ENCODE measurements around the gene PDLIM7.

PDLIM7 gene

GRCh38 chr5:177455036-177455660 lies 42.3 kb downstream of the PDLIM7 start:
- peak; percentile 83 for DNase-seq

- DNase-seq = peak; percentile 93
Observed at GRCh38 chr5:177454397-177455035, 42.9 kb downstream of the PDLIM7 start.

GRCh38 chr5:177453852-177454396 lies 43.5 kb downstream of the PDLIM7 start:
- no peak for DNase-seq

GRCh38 chr5:177452688-177453638 lies 44.4 kb downstream of the PDLIM7 start:
- DNase-seq = no peak

DNA sequence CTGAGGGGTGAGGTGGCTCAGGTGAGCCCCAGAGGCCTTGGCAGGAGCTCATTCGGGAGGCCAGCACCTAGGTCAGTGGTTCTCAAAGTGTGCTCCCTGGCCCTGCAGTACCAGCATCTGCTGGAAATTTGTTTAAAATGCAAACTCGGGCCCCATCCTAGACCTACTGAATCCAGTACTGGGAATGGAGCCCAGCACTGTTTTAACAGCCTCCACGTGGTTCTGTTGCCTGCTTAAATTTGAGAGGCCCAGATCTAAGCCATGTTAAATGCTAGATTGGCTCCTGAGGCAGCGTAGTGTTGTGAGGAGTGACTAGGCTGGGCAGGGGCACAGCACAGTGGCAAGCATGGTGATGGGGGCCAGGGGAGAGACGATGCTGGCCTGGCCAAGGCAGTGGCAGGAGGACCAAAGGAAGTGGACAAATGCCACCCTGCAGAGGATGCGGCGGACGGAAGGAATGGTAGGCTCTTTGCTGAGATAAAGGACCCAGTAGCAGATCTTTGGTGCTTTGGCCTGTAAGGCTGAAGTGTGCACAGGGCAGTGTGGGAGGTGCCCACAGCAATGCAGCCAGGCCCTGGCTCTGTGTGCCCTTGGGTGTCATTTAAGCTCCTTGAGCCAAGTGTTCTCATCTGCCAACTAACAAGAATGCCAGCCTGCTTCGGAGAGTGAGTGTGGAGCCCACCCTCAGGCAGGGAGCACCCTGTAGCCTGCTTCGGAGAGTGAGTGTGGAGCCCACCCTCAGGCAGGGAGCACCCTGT lies 46.6 kb downstream of the PDLIM7 start:
- DNase-seq = no peak

DNA sequence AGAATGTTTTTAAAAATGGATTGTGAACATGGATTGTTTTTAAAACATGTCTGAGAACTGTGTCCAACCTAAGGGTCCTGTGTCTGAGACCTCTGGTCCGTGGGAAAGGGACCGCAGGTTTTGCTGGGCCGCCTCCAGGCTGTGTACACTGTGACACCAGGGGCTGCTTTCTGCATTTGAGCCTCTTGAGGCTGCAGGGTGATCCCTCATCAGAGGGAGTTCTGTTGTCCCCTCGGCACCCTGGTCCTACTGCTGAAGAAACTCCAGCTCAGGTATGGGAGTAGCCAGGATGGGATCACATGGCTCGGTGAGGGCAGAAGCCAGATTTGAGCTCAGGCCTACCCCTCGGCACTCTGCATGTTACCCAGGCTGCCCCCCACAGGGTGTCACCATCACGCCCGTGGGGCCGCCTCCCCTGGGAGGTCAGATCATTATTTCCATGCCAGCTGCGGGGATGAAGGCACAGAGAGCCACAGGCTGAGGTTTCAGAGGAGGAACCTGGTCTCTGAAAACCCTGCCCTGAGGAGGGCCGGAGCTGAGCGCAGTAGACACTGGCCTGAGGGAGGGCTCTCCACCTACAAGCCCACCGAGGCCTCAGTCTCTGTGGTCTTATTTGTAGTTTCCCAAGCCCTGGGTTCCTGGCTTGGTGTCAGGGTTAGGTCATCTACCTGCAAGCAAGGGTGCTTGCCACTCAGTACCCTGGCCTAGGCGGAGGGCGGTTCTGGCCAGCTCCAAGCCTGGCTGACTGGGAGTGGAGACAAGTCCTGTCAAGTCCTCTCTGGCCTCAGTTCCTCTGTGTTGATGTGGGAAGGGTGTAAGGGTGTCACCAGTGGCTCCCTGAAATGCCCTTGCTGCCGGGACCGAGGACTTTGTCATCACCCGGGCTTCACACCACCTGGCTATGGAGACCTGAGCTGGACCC lies 48.0 kb downstream of the PDLIM7 start:
- DNase-seq = no peak

DNA sequence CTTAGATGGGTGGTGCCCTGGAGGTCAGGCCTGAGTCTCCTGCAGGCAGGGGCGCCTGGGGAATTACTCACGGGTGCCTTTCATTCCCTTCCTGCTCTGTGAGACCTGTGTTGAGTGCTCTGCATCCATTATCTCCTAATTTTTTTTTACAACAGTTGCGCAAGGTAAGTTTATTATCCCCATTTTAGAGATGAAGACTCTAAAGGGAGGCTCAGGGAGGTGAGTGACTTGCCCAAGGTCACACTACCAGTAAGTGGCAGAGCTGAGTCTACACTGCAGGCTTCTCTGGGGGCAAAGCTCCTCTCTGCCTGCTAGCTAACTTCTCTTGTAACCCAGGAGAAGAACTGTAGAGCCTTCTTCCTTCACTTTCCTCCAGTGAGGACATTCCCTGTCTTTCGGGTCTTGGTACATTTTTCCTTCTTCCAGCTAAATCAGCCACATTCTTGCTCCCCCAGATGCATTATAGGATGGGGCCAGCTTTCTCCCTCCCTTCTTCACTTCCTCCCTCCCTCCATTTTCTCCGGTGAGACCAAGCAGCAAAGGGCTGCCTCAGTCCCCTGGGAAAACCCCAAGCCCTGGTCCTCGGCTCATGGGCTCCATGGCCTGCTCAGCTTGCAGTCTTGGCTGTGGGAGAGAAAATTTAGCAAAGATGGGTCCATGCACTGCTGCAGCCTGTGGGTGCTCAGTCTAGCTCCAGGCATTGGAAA lies 49.0 kb downstream of the PDLIM7 start:
- no peak for DNase-seq

DNA sequence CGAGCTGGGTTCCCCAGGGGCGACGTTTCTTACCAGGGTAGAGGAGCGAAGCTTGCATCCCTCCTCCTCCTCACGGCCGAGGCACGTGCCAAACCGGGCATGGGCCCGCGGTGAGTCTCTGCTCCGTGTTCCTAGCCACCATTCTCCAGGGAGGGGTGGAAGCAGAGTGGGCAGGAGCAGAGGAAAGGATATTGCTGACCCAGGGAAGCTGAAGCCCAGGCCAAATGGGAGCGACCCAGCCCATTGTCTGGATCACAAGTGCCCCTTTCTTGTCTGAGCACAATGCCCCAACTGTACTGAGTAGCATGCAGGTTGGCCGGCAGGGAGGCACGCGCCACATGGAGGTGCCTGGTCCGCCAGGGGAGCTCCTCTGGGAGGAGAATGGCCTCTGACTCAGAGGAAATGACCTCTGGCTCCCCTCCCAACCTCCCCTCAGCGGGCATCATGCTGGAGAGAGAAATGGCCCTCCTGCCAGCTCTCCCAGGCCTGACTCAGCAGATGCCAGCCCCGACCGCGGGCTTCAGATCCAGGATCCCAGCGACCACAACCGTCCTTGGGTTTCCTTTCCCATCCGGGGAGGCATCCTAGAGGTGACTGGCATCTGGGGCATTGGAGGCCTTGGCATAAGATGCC lies 49.7 kb downstream of the PDLIM7 start:
- peak; percentile 47 for DNase-seq

GRCh38 chr5:177447066-177447610 lies 50.3 kb downstream of the PDLIM7 start:
- DNase-seq = peak; percentile 60

DNA sequence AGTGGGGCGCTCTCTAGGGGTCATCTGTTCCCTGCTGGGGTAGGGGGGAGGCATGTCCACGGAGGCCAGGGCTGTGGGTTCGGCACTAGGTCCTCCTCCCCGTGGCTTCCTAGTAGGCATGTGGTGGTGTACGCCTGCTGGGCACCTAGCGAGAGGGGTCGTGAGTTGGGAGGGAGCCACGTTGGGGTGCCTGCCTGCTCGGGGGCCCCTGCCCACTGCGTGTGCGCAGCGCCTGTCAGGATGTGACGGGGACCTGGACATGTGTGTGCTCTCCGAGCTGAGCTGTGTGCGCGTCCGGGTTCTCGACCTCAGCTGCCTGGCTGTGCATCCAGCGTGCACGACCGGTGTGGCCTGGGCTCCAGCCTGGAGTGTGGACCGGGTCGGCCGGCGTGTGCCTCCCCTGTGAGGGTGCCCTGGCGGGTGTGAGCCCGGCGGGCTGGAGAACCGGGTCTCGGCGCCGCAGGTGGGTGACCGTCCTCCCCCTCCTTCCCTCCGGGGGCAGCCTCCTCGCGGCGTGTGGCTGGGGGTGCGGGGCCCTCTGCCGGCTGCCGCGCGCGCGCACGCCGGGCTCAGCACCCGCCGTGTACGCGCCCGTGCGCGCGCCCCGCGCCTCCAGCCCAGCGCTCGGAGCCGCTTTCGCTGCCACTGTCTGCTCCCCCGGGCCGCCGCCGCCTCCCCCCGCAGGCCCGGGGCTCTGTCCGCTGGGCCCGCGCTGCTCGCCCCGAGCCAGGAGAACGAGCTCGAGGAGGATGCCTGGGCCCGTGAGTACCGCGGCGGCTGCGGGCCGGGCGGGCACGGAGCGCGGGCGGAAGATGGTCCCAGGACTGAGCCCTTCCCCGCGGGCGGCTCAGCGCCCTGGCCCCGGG lies 51.0 kb downstream of the PDLIM7 start, which contains the start of gene PRR7:
TSS of gene PRR7 (plus strand) at position 615 of the 866 bp plus-strand sequence. CDS start 8,254 bp downstream, outside the sequence.
- peak; percentile 72 for DNase-seq

GRCh38 chr5:177445917-177446199 lies 51.5 kb downstream of the PDLIM7 start:
- no peak for DNase-seq

DNA sequence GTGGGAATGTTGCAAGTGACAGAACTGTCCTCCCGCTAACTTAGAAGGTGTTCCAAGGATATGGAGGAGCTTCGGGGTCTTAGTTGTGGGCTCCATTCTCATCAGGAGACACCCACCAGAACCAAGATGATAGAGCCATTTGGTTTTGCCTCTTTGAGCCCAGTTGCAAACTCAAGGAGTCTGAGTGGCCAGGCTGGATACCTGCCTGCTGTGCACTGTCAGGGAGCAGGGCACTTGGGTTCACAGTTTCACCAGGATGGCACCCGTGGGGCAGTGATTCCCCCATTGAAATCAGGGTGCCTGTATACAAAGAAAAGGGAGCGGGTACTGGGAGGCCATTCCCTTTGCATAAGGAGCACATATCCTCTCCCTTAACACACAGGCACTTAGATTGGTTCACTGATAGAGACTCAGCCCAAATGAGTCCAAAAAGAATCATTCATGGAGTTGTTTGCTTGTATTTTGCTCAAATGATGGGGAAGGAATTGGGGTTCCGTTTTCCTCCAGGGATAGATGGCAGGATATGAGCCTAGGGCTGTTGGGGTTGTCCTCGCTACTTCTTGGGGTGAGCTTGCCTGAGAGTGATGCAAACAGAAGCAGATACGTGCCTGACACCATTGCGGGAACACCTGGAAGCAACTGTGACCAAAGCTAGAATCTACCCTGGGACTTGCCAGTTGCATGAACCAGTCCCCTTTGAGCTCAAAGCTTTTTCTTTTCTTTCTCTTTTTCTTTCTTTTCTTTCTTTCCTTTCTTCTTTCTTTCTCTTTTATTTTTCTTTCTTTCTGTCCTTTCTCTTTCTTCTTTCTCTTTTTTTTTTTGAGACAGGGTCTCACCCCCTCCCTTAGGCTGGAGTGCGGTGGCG lies 52.1 kb downstream of the PDLIM7 start:
- DNase-seq = no peak

DNA sequence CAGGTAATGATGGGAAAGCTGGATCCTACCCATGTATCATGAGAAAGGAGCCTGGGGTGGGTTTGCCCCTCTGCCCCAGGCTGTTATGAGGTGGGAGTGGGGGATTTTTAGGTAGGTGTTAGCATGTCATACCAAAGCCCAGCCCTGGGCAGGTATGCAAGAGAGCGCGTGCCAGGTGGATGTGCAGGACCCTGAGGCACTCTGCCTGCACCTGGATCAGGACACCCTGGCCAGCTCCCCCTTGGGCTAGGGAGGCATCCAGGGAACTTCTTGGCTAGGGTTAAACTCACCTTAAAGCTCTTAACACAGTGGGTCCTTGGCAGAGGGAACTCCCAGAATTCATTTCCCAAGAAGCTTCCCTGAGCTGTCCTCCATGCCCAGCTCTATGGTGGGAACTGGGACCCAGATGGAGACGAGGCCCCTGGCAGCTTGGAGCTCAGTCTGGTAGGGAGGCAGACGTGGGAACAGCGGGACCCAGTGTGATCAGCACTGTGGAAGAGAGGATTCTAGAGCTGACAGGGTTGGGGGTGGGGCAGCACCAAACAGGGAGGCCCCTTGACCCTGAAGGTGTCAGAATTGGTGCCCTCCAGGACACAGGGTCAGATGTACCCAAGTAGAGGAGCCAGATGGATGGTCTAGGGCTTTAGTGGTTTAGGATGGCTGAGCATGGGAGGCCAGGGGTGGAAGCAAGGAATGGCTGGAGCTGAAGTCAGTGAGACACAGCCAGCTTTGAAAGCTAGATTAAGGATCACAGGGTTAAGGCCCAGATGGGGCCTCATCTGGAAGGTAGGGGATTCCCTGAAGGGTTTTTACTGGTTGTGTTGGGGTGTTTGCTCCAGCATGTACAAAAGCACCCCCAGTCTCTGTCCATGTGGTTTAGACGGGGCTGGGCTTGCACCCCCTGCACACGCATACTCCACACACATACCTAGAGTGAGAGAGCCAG lies 53.0 kb downstream of the PDLIM7 start:
- DNase-seq = no peak

GRCh38 chr5:177443144-177443983 lies 54.0 kb downstream of the PDLIM7 start:
- no peak for DNase-seq

DNA sequence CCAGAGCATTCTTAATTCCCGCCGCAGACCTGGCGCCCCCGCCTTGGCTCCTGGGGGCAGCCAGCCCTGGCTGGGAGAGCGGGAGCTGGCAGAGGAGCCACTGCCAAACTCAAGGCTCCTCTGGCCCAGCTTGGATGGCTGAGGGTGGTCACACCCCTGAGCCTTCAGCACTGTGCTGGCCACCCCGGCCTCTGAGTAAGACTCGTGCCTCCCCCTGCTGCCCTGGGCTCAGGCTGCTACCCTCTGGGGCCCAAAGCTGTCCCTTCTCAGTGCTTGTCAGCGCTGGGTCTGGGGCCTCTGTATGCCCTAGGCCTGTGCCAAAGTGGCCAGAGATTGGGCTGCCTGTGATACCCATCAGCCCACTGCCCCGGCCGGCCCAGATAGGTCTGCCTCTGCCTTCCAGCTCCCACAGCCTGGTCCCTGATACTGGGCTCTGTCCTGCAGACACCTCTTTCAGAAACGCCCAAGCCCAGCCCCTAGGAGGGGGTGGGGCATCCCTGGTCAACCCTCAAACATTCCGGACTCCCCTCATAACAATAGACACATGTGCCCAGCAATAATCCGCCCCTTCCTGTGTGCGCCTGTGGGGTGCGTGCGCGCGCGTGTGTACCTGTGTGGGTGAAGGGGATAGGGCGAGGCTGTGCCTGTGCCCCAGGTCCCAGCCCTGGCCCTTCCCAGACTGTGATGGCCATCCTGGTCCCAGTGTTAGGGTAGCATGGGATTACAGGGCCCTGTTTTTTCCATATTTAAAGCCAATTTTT lies 55.2 kb downstream of the PDLIM7 start:
- no peak for DNase-seq
